HG03457 (cell line): ENCODE measurements around the gene ZNF407.

Experiments used
- ATAC-seq: cut with Tn5 transposase; IDR thresholded peaks from one replicate; pipeline ENCODE4 v1.9.1; 2021; ENCODE audit warnings: moderate number of reproducible peaks; ENCODE audit not compliant: unreplicated experiment

The ZNF407 gene

GRCh38 chr18:75037689-75037955 is 440.0 kb downstream of the ZNF407 start:
- ATAC-seq = no peak

- ATAC-seq = no peak
Observed at GRCh38 chr18:75041586-75041985, 443.9 kb downstream of the ZNF407 start.

- ATAC-seq = no peak
Observed at GRCh38 chr18:75043478-75043877, 445.8 kb downstream of the ZNF407 start.

GRCh38 chr18:75044296-75044695 is 446.6 kb downstream of the ZNF407 start:
- no peak for ATAC-seq

- ATAC-seq = no peak
Observed at GRCh38 chr18:75044791-75045190, 447.1 kb downstream of the ZNF407 start.

- no peak for ATAC-seq
Observed at GRCh38 chr18:75045272-75045671, 447.6 kb downstream of the ZNF407 start.

- ATAC-seq = no peak
Observed at GRCh38 chr18:75047240-75047961, 449.7 kb downstream of the ZNF407 start.

GRCh38 chr18:75048776-75049454 is 451.2 kb downstream of the ZNF407 start:
- no peak for ATAC-seq

- ATAC-seq = no peak
Observed at GRCh38 chr18:75049455-75049789, 451.8 kb downstream of the ZNF407 start.

GRCh38 chr18:75051757-75052156 is 454.1 kb downstream of the ZNF407 start:
- ATAC-seq = no peak

GRCh38 chr18:75052475-75052874 is 454.8 kb downstream of the ZNF407 start:
- no peak for ATAC-seq

GRCh38 chr18:75053028-75053629 is 455.5 kb downstream of the ZNF407 start:
- ATAC-seq = no peak

GRCh38 chr18:75054046-75054445 is 456.4 kb downstream of the ZNF407 start:
- no peak for ATAC-seq

GRCh38 chr18:75054611-75055010 is 456.9 kb downstream of the ZNF407 start:
- ATAC-seq = no peak

- no peak for ATAC-seq
Observed at GRCh38 chr18:75057169-75057960, 459.7 kb downstream of the ZNF407 start.

- no peak for ATAC-seq
Observed at GRCh38 chr18:75060185-75060584, 462.5 kb downstream of the ZNF407 start.

GRCh38 chr18:75062297-75062886 is 464.7 kb downstream of the ZNF407 start:
- no peak for ATAC-seq

- ATAC-seq = no peak
Observed at GRCh38 chr18:75063196-75063595, 465.5 kb downstream of the ZNF407 start.

GRCh38 chr18:75063615-75064512 is 466.2 kb downstream of the ZNF407 start:
- no peak for ATAC-seq

GRCh38 chr18:75064513-75064905 is 466.8 kb downstream of the ZNF407 start:
- ATAC-seq = no peak
